ENCODE results near the gene FZD7.

FZD7 gene

DNA sequence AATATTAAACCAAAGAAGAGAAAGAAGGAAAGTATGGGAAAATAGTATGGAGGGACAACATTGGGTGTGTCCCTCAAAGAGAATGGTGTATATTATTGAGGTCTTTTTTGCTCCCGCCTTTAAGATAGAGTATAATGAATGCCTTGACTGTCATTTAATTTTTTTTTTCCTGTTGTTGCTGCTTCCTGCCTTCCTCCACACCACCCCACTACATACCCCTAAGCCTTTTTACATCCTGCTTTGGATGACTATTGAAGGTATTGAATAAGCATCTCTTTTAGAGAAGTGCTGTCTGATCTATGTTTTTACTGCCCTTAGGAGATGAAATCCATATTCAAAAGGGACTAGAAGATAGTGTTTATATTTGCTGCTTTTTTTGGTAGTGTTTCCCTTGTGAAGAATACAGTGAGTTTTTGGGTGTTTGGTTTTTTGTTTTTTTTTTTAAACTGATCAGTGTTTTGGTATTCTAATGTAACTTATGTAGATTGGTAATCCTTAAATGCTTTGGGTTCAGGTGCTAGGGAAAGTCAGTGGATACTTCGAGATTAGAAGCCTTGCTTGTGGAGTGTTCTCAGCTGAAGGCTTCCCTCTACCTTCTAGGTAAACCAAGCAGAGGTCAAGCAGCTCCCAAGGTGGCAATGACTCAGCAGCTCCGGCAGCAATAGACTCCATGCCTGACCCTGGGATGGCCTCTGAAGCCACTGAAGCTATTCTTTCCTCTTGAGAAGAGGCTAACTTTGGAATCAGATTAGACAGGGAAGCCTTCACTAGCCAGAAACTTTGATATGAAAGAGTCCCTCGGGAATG lies 5.0 kb downstream of the FZD7 start:
- no peak for DNase-seq (ENCODE audit: low spot score)
- CTCF ChIA-PET: no interaction called here
- POLR2A ChIA-PET (ENCODE audit: low non-redundant PET): no interaction called here
- TF ChIP-seq, protein P1, sequence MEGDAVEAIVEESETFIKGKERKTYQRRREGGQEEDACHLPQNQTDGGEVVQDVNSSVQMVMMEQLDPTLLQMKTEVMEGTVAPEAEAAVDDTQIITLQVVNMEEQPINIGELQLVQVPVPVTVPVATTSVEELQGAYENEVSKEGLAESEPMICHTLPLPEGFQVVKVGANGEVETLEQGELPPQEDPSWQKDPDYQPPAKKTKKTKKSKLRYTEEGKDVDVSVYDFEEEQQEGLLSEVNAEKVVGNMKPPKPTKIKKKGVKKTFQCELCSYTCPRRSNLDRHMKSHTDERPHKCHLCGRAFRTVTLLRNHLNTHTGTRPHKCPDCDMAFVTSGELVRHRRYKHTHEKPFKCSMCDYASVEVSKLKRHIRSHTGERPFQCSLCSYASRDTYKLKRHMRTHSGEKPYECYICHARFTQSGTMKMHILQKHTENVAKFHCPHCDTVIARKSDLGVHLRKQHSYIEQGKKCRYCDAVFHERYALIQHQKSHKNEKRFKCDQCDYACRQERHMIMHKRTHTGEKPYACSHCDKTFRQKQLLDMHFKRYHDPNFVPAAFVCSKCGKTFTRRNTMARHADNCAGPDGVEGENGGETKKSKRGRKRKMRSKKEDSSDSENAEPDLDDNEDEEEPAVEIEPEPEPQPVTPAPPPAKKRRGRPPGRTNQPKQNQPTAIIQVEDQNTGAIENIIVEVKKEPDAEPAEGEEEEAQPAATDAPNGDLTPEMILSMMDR (conservative IDR thresholded peaks at IDR 0.05; ENCODE audit: low read depth): no peak
- no peak overlapping the region for H3K27ac ChIP-seq

- H3K27ac ChIP-seq: no peak overlapping the region
- CTCF ChIA-PET: no interaction called here
- POLR2A ChIA-PET (ENCODE audit: low non-redundant PET): no interaction called here
- TF ChIP-seq, protein P1 (conservative IDR thresholded peaks at IDR 0.05; ENCODE audit: low read depth): no peak
- no peak for DNase-seq (ENCODE audit: low spot score)
Observed at GRCh38 chr2:202039278-202040078, 5.8 kb downstream of the FZD7 start.

DNA sequence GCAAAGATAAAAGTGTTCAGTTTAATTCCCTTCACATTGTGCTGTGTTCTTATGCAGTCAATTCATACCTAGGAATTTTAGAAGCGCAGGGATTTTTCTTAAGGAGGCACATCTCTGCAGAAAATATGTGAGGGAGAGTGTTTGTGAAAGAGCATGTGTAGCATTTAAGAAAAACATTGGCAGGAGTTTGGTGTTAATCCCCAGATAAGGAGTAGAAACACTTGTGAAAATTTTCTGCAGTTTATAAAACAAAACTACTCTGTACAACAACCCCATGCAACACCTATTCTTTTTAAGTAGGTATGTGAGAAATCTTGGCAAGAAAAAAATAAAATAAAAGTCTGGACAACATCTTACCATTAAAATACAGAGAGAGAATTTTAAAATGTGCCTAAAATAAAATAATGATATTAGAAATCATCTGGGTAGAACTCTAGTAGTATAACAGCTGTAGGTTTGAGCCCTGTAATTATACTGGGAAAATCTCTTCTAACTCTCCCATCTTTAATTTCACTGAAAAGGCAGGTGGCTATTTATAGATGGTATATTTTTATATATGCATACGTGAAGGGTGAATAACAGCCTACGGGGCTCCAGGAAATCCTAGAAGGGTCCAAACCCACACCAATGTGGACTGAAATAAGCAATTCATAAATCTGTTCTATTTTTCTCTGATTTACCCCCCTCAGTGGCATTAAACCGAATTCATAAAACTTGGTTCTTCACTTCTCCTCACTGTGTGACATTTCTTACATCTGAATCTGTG lies 6.6 kb downstream of the FZD7 start:
- no peak overlapping the region for H3K27ac ChIP-seq
- POLR2A ChIA-PET (ENCODE audit: low non-redundant PET): no interaction called here
- TF ChIP-seq, protein P1 (conservative IDR thresholded peaks at IDR 0.05; ENCODE audit: low read depth): no peak
- CTCF ChIA-PET: no interaction called here
- no peak for DNase-seq (ENCODE audit: low spot score)

GRCh38 chr2:202042444-202042843 lies 8.8 kb downstream of the FZD7 start:
- CTCF ChIA-PET: interaction anchor here (0.6 to 1.8 kb wide), 3 partner anchors 14 to 192 kb away, joined by 3 to 4 read pairs (median 3); no protein-coding TSS in a partner anchor
- H3K27ac ChIP-seq: no peak overlapping the region
- TF ChIP-seq, protein P1 (conservative IDR thresholded peaks at IDR 0.05; ENCODE audit: low read depth): no peak
- DNase-seq (ENCODE audit: low spot score): no peak
- POLR2A ChIA-PET (ENCODE audit: low non-redundant PET): no interaction called here

- H3K27ac ChIP-seq: no peak overlapping the region
- TF ChIP-seq, protein P1 (conservative IDR thresholded peaks at IDR 0.05; ENCODE audit: low read depth): no peak
- ChIA-PET POLR2A (ENCODE audit: low non-redundant PET) (no interaction called here), CTCF (interaction anchor here (1.2 to 1.8 kb wide), 2 partner anchors 13 to 178 kb away, joined by 3 to 4 read pairs; no protein-coding TSS in a partner anchor)
- DNase-seq (ENCODE audit: low spot score): no peak
Observed at GRCh38 chr2:202043475-202043874, 9.8 kb downstream of the FZD7 start.

DNA sequence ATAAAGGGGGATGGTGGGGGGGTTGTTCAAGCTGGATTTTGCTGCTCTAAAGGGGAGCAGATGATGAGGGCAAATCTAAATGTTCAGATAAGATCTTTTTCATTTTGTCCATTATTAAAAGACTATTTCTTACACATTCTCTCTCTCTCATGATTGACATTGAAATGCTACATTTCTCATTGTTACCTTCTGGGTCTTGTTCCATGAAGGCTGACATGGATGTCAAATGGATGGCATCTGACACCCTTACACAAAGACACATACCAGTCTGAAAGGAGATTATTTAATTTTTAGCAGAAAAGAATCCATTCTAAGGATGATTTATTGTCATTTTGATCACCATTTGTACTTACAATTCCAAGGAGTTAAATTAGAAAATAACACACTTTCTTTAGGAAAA lies 11.1 kb downstream of the FZD7 start:
- H3K27ac ChIP-seq: no peak overlapping the region
- DNase-seq (ENCODE audit: low spot score): no peak
- CTCF ChIA-PET: interaction anchor here (0.6 kb wide), 1 partner anchor 184 kb away, joined by 3 read pairs; no protein-coding TSS in a partner anchor
- TF ChIP-seq, protein P1 (conservative IDR thresholded peaks at IDR 0.05; ENCODE audit: low read depth): no peak
- POLR2A ChIA-PET (ENCODE audit: low non-redundant PET): no interaction called here

Measured in RWPE1 (cell line).